Measurements from ENCODE around the gene PLA2G2F.

Gene PLA2G2F, protein sequence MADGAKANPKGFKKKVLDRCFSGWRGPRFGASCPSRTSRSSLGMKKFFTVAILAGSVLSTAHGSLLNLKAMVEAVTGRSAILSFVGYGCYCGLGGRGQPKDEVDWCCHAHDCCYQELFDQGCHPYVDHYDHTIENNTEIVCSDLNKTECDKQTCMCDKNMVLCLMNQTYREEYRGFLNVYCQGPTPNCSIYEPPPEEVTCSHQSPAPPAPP

DNA sequence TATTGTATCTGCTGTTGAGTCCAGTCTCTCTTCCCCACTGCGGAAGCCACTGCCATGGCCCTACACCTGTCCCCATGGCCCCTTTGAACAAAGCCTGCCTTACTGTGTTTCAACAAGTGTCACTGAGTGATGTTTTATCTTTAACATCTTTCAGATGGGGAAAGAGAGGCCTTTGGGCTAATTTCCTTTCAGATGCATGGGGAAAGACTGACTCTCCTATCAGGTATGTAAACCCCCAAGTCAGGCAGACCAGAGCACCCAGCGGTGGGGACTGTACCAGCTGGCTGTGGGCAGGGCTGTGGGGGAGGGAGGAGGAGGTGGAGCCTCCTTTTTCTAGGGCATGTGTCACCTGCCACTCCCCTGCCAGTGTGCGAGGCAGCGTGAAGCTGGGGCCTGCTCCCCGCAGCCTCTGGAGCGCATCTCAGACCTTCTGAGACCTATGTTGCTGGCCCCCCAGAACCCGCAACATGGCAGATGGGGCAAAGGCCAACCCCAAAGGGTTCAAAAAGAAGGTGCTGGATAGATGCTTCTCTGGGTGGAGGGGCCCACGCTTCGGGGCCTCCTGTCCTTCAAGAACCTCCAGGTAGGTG is at the start of gene PLA2G2F:
Gene PLA2G2F (plus strand): TSS at position 363 of the 590 bp plus-strand sequence. CDS start 105 bp downstream, at position 468.
- in situ Hi-C loops (cut with HindIII; ENCODE audit: low sequenced_read_pairs): no loop called here

DNA sequence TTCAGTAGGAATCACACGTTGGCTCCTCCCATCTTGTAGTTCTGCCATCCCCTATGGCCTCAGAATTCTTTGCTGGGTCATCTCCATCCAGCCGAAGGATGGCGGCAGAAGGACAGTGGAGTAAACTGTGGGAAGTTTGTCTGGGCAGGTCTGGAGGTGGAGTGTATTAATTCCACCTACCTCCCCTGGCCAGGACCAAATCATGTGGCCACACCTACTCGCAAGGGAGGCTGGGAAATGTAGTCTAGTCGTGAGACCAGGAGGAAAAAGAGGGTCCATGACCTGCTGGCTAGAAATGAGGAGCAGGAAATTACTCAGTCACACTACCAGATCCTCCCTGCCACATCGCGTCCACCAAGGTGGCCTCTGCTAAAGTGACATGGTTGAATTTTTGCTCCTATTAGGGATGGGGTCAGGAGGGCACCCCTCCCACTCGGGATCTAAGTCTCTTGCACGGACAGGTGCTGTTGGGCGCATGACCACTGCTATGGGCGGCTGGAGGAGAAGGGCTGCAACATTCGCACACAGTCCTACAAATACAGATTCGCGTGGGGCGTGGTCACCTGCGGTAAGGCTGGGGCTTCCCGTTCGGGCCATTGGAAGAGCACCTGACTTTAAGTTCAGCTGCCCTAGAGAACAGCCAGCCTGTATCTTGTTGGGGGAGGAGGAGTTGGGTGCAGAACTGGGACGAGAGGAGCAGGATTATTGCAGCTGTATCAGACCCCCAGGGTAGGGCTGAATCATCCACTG is 49.6 kb upstream of the PLA2G2F start:
- in situ Hi-C loops (cut with HindIII; ENCODE audit: low sequenced_read_pairs): loop anchor here (5.0 kb wide), 1 partner anchor 83 kb away; no protein-coding TSS in a partner anchor

DNA sequence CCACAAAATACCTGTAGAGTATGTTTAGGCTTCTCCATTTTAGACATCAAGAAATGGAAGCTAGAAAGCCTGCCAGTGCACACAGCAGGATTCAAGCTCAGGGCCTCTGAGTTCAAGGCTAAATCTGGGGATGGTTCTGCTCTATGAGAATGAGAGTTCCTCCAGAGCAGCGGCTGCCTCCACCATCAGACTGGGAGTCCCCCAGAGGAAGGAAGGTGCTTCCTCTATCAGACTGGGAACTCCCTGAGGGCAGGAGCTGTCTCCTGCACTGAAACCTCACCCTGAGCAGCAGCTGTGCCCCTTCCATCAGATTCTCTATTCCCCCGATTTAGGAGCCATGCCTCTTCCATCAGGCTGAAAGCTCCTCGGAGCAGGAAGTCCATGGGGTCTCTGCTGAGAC is 49.0 kb upstream of the PLA2G2F start:
- in situ Hi-C loops (cut with HindIII; ENCODE audit: low sequenced_read_pairs): loop anchor here (5.0 kb wide), 1 partner anchor 82 kb away; no protein-coding TSS in a partner anchor

DNA sequence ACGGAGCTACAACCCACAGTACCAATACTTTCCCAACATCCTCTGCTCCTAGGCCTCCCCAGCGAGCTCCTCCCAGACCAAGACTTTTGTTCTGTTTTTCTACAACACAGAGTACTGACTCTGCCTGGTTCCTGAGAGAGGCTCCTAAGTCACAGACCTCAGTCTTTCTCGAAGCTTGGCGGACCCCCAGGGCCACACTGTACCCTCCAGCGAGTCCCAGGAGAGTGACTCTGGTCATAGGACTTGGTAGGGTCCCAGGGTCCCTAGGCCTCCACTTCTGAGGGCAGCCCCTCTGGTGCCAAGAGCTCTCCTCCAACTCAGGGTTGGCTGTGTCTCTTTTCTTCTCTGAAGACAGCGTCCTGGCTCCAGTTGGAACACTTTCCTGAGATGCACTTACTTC is 48.5 kb upstream of the PLA2G2F start:
- in situ Hi-C loops (cut with HindIII; ENCODE audit: low sequenced_read_pairs): loop anchor here (5.0 kb wide), 1 partner anchor 82 kb away; no protein-coding TSS in a partner anchor

DNA sequence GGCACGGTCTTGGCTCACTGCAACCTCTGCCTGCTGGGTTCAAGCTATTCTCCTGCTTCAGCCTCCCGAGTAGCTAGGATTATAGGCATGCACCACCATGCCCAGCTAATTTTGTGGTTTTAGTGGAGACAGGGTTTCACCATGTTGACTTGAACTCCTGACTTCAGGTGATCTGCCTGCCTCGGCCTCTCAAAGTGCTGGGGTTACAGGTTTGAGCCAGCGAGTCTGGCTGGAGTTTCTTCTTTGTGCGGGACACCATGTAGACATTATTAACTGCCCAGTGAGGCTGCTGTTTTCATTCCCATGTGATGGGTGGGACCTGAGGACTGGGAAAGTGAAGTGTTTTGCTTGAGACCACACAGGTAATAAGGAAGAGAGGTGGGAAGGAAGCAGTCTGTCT is 45.8 kb upstream of the PLA2G2F start:
- in situ Hi-C loops (cut with HindIII; ENCODE audit: low sequenced_read_pairs): loop anchor here (5.0 kb wide), 1 partner anchor 79 kb away; no protein-coding TSS in a partner anchor

DNA sequence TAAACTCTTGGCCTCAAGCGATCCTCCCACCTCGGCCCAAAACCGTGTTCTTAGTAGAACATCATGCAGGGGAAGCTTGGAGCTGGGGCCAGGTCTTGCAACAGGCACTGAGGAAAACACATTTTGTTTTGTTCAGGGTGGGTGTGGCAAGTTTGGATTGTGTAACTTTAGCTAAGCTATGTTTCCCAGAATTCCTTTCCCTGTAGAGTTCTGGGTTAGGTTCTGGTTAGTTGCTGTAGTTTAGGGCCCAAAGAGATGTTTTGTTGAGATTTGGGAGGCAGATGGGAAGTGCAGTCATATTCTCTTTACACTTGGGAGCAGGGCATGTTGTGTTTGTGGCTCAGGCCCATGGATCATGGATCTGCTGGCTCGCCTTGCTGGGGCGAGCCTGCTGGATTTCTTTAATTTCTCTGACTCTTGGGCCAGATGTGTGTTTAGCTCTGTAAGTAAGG is 45.2 kb upstream of the PLA2G2F start:
- in situ Hi-C loops (cut with HindIII; ENCODE audit: low sequenced_read_pairs): loop anchor here (5.0 kb wide), 1 partner anchor 78 kb away; no protein-coding TSS in a partner anchor

DNA sequence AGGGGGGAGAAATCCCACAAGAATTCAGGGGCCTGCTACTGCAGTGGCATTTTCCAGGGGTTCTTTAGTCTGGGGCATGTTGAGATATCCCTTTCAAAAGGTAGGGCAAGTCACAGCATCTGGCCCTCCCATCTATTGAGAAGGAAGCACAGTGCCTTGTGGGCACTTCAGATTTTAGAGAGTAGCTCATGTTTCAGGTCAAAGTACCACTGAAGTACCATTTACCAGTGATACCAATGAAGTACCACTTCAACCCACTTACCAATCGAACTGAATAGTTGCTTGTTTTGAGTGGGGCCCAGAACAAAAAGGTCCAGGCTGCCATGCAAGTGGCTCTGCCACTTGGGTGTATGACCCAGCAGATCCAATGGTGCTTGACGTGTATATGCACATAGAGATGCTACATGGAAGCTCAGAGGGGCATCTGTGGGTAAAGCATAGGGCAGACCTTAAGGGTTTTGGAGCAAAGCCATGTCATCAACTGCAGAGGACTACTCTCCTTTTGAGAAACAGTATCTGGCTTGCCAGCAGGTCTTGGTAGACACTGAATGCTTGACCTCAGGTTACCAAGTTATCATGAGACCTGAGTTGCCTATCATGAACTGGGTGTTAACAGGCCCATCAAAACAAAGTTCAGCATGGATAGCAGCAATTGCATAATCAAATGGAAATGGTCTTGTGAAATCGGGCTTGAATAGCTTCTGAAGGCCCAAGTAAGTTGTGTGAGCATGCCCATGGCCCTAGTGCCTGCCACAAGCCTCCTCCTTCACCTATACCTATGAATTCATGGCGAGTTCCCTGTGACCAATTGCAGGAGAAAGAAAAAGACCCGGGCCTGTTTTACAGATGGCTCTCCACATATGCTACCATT is 43.3 kb upstream of the PLA2G2F start:
- in situ Hi-C loops (cut with HindIII; ENCODE audit: low sequenced_read_pairs): no loop called here

DNA sequence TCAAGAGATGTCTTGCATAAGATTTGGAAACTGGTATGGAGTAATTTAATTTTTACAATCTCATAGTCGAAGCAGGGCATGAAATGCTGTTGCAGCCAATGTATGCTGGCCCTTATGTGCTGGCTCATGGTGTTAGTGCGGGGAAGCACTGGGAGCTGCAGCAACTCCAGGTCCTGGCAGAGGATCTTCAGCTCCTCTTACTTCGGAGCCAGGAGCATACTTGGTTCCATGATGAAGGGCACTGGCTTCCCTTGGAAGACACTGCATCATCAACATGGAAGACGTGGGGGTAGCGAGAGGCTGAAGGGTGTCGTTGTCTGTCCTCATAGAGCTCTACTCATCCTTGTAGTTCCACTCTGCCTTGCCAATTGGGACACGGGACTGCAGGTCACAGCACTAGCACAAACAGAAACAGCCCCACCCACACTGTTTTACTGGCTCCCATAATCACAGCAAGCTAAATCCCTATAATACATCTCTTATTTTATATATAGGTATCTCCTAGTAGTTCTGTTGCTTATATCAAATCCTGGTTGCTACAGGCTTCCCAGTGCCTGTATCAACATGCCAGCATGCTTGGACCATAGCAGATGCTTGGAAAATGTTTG is 42.2 kb upstream of the PLA2G2F start:
- in situ Hi-C loops (cut with HindIII; ENCODE audit: low sequenced_read_pairs): no loop called here

DNA sequence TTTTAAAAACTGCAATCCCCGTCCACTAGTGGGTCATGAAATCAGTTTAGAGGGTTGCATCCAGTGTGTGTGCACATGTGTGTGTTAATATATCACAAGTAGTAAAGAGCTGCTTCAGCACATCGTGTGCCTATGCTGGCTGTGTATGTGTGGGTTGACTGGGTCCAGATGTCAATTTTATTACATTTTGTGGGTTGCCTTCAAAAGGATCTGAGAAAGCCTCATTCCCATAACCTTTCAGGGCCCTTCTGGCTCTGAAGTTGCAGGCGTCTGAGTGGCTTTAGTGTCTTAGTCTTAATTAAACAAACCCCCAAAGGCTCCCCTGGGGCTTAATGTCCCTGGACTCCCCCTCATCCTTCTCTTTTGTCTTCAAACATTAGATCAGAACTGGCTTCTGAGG is 39.6 kb upstream of the PLA2G2F start:
- in situ Hi-C loops (cut with HindIII; ENCODE audit: low sequenced_read_pairs): no loop called here

DNA sequence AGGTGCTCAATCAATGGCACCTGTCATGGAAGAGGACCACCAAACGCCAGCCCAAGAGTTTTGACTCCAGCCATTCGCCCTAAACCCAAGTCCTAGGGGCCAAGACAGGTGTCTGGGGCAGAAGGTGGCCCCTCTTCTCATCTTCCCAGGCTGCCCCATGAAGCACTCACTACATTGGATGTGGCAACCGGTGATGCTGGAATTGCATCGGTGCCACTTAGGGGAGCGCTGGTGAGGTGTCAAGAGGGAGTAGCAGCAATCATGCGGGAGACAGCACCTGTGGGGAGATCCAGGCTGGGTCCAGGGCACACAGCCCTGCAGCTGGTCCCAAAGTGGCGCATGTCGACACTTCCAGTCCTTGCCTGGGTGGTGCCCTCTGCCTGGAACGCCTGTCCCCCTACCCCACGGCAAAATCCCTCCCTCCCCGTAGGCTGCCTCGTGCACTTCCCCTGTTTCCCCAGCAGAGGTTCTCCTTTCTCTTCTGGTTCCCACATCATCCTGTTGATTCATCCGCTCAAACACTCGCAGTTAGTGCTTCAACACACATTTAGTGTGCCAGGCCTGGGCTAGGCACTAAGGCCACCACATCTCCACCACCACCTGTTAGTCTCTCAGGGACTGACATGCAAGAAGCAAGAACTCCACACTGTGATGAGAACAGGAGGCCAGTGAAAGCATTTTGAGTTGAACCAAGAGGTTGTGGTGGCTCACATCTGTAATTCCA is 38.3 kb upstream of the PLA2G2F start:
- in situ Hi-C loops (cut with HindIII; ENCODE audit: low sequenced_read_pairs): loop anchor here (5.0 kb wide), 1 partner anchor 47 kb away; no protein-coding TSS in a partner anchor

DNA sequence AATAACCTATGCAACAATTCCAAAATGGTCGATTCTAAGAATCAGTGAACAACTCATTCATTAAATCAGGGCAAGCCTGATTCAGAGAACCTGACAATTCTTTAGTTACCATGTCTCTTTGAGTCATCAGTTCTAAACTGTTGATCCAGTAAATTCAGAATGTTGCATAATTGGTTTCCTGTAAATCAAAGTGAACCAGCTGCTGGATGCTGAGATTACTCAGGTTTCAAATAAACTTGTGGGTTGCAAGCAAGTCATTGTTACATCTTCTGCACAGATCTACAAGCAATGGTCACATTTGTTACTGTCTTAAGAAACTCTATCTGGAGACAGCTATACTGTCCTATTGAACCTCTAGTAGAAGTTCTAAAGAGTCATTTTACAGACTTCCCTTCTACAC is 36.2 kb upstream of the PLA2G2F start:
- in situ Hi-C loops (cut with HindIII; ENCODE audit: low sequenced_read_pairs): loop anchor here (5.0 kb wide), 1 partner anchor 44 kb away; no protein-coding TSS in a partner anchor

DNA sequence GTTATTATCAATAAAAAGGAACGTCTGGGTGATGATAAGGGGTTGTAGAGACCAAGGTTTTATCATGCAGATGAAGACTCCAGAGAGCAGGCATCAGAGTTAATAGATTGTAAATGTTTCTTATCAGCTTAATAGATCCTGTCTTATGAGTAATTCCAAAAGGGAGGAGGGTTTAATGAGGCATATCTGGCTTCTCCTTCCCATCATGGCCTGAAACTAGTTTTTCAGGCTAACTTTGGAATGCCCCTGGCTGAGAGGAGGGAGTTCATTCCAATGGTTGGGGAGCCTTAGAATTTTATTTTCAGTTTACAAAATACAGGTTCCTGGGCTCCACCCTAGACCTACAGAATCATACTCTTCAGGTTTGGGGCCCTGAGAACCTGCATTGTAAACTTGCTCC is 33.3 kb upstream of the PLA2G2F start:
- in situ Hi-C loops (cut with HindIII; ENCODE audit: low sequenced_read_pairs): no loop called here

DNA sequence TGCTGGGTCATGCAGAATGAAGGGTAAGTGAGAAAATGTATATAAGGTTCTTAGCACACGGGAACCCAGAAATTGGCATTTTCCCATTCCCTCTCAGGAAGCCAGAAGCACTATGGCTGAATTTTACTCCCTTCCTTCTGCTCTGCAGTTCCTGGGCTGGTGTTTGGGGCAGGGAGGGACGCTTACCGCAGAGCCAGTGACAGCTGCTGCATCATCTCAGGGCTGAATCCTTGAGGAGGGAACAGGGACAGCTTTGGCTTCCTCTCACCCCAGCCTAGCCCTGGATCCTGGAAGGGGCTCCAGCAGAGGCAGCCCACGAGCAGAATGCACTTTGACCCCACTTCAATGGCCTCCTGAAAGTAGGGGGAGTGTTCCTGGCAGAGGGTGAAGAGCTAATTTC is 31.8 kb upstream of the PLA2G2F start:
- in situ Hi-C loops (cut with HindIII; ENCODE audit: low sequenced_read_pairs): no loop called here

DNA sequence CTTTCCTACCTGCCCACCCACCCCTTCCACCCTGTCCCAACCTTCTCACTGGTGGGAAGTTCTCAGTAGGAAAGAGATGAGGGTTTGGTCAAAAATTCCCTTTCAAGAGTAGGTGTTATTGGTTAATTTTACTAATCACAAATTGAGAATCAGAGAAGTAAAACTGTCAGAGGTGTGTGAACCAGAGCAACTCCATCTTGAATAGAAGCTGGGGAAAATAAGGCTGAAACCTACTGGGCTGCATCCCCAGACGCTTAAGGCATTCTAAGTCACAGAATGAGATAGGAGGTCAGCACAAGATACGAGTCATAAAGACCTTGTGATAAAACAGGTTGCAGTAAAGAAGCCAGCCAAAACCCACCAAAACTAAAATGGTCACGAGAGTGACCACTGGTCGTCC is 31.3 kb upstream of the PLA2G2F start:
- in situ Hi-C loops (cut with HindIII; ENCODE audit: low sequenced_read_pairs): no loop called here

DNA sequence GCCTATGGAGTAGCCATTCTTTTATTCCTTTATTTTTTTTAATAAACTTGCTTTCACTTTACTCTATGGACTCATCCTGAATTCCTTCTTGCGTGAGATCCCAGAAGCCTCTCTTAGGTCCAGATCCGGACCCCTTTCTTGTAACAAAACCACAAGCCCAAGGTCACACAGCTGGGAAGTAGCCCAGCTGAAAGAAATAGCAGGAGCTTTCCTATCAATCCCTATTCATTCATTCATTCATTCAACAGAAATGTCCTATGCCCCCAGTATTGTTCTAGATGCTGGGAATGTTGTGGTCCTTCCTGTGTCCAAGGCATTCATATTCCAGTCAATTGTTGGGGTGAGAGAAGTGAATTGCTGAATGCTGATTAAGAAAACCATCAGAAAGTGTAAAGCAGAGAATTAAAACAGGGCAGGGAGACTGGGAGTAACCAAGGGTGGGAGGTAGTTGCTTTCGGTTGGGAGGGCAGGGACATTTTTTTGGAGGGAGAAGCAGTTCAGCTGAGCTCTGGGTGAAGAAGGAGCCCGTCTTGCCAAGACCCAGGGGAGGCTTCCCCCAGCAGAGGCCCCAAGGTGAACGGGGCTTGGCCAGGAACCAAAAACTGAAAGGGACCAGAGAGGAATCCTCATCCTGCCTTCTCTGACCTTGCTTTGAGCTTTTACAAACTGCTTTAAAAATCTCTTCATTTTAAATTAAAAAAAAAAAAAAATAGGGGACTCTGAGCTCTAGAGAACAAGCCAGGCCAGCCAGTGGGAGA is 30.6 kb upstream of the PLA2G2F start:
- in situ Hi-C loops (cut with HindIII; ENCODE audit: low sequenced_read_pairs): no loop called here

DNA sequence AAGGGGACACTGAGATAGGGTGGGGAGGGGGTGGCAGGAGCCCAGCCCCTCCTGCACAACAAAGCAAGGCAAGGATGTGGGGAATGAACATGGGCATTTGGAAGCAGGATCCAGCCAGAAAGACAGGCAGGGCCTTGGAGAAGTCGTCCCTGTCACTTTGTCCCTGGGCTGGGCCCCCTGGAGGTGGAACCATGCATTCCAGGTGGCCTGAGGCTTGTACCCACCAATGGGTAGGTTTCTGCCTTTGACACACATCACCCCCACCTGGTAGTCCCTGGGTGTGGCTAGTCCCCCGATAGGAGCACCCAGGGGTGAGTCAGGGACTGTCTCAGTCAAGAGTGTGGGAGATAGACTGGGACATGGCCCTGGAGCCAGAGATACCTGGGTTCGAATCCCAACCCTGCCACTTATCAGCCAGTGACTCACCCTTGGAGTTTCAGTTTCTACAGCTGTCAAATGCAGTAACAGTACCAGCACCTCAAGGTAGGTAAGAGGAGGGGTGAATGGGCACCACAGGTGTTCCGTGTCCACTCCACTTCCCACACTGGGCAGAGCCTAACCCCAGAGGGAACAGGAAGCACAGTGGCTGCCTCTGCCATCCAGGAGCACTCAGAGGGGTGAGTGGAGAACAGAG is 29.8 kb upstream of the PLA2G2F start:
- in situ Hi-C loops (cut with HindIII; ENCODE audit: low sequenced_read_pairs): no loop called here

DNA sequence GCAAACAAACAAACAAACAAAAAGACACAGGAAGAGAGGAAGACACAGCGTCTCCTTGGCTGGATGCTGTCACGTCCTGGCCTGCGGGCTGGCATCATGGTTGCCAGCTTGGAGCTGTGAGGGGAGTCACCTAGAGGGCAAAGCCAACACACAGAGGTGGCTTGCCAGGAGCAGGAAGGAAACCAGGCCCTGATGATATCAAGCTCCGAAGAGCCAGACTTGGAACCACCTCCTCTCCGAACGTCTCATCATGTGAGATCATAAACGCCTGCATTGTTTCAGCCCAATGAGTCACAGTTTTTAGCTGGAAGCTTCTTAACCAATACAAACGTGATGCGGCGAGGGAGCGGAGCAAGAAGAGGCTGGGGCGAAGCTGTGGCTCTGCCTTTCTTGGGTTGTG is 28.4 kb upstream of the PLA2G2F start:
- in situ Hi-C loops (cut with HindIII; ENCODE audit: low sequenced_read_pairs): loop anchor here (5.0 kb wide), 1 partner anchor 57 kb away; no protein-coding TSS in a partner anchor

DNA sequence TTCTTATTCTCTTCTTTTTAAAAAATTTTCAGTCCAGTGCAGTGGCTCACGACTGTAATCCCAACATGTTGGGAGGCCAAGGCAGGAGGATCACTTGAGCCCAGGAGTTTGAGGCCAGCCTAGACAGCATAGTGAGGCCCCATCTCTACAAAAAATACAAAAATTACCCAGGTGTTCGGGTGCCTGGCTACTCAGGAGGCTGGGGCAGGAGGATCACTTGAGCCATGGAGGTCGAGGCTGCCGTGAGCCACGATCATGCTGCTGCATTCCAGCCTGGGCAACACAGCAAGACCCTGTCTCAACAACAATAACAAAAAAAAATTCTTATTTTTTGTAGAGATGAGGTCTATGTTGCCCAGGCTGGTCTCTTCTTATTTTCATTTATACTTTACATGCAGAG is 27.7 kb upstream of the PLA2G2F start:
- in situ Hi-C loops (cut with HindIII; ENCODE audit: low sequenced_read_pairs): loop anchor here (5.0 kb wide), 1 partner anchor 56 kb away; no protein-coding TSS in a partner anchor
